ENCODE results near the gene DAB2IP. TPM values are rescaled to one million over a fixed set of nuclear protein-coding genes. Genes with fewer than 3 reads are reported as not detected.
A peak's percentile ranks its signal among the peaks of the same experiment; 100 is the strongest.

The DAB2IP gene
- total RNA-seq, 2 donors from 2014 or later: 70.7 to 71.0 TPM

DNA sequence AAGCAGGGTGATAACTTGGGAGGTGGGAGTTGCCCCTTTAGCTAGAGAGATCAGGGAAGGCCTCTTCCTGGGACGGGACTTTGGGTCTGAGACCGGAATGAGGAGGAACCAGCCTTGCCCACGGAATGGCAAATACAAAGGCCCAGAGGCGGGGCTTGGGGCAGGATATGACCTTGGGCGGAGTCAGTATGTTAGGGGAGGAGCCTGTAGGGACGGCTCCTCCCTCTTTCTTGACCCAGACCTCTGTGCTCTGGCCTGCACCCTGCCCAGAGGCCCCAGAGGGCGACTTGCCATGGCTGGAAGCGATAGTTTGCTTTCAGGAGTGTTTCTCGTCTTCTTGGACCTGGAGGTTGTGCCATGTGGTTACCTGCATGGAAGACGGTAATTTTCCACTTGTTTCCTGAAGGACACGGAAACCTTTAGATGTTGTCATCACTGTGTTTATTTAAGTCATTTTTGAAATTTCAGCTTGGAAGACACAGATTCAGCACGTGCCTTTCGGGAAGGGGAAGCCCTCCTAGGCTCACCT is 85.6 kb downstream of the DAB2IP start:
- DNase-seq: peak; percentile 92
- no peaks in the 10 kb centered on the region for H3K36me3 ChIP-seq (ENCODE audit: control insufficient read depth, insufficient read depth, low read length)
- WGBS, 2 experiments (ENCODE audit: insufficient coverage in 1 of 2, insufficient read length in 1 of 2): 81 to 83% methylated on average over 13 of the region's 13 CpGs
- H3K27me3 Mint-ChIP-seq (ENCODE audit: insufficient read depth): peaks cover 5% of the 10 kb centered on the region
- peak overlapping the region; percentile 67 for H3K4me3 ChIP-seq (ENCODE audit: low read length)
- peak overlapping the region; percentile 75 for H3K27ac Mint-ChIP-seq
- peaks cover 4% of the 10 kb centered on the region for H3K4me1 ChIP-seq (ENCODE audit: control insufficient read depth, insufficient read depth, low read length)
- H3K4me3 Mint-ChIP-seq: peak overlapping the region; percentile 59
- H3K9me3 Mint-ChIP-seq: no peaks in the 10 kb centered on the region
- no peak overlapping the region for H3K27ac ChIP-seq (ENCODE audit: low read depth, low read length)
- H3K9me3 ChIP-seq (ENCODE audit: control insufficient read depth, low read length): no peaks in the 10 kb centered on the region
- no peak overlapping the region for H3K9ac ChIP-seq (ENCODE audit: extremely low read depth, low read length, poor library complexity, severe bottlenecking)
- TF ChIP-seq, protein P1, sequence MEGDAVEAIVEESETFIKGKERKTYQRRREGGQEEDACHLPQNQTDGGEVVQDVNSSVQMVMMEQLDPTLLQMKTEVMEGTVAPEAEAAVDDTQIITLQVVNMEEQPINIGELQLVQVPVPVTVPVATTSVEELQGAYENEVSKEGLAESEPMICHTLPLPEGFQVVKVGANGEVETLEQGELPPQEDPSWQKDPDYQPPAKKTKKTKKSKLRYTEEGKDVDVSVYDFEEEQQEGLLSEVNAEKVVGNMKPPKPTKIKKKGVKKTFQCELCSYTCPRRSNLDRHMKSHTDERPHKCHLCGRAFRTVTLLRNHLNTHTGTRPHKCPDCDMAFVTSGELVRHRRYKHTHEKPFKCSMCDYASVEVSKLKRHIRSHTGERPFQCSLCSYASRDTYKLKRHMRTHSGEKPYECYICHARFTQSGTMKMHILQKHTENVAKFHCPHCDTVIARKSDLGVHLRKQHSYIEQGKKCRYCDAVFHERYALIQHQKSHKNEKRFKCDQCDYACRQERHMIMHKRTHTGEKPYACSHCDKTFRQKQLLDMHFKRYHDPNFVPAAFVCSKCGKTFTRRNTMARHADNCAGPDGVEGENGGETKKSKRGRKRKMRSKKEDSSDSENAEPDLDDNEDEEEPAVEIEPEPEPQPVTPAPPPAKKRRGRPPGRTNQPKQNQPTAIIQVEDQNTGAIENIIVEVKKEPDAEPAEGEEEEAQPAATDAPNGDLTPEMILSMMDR (conservative IDR thresholded peaks at IDR 0.05): no peak
- no peaks in the 10 kb centered on the region for H3K36me3 Mint-ChIP-seq (ENCODE audit: low read depth)
- H3K4me1 Mint-ChIP-seq: peaks cover 55% of the 10 kb centered on the region
- no peaks in the 10 kb centered on the region for H3K27me3 ChIP-seq (ENCODE audit: control insufficient read depth, insufficient read depth, low read length, poor library complexity, severe bottlenecking)

DNA sequence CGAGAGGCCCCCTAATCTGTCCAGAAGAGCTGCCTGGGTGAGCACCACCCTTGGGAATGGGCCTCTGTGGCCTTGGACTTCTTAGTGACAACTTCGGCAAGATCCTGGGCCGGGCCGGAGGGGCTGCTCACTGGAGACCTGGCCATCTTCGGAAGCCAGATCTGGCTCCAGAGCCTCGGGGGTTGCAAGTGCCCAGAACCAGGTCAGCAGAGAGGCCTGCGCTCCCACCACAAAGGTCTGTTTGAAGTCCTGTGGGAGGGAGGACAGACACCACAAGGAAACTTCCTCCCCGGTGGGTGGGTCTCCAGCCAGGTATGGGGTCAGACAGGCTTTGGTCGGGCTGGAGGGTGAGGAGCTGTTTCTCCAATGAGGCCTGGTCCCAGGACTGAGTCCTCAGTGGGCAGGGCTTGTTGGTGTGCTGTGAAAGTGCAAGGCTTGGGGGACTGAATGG is 86.1 kb downstream of the DAB2IP start:
- 94 to 98% methylated on average over 8 to 9 of the region's 9 CpGs for WGBS, 2 experiments (ENCODE audit: insufficient coverage in 1 of 2, insufficient read length in 1 of 2)
- no peak overlapping the region for H3K4me3 Mint-ChIP-seq
- H3K27me3 Mint-ChIP-seq (ENCODE audit: insufficient read depth): peaks cover 5% of the 10 kb centered on the region
- Histone ChIP-seq H3K36me3 (ENCODE audit: control insufficient read depth, insufficient read depth, low read length) (no peaks in the 10 kb centered on the region), H3K27me3 (ENCODE audit: control insufficient read depth, insufficient read depth, low read length, poor library complexity, severe bottlenecking) (no peaks in the 10 kb centered on the region), H3K9ac (ENCODE audit: extremely low read depth, low read length, poor library complexity, severe bottlenecking) (no peak overlapping the region), H3K9me3 (ENCODE audit: control insufficient read depth, low read length) (no peaks in the 10 kb centered on the region), H3K4me3 (ENCODE audit: low read length) (no peak overlapping the region), H3K27ac (ENCODE audit: low read depth, low read length) (no peak overlapping the region), H3K4me1 (ENCODE audit: control insufficient read depth, insufficient read depth, low read length) (peaks cover 4% of the 10 kb centered on the region)
- no peak overlapping the region for H3K27ac Mint-ChIP-seq
- no peaks in the 10 kb centered on the region for H3K36me3 Mint-ChIP-seq (ENCODE audit: low read depth)
- H3K9me3 Mint-ChIP-seq: no peaks in the 10 kb centered on the region
- DNase-seq: no peak
- TF ChIP-seq, protein P1 (conservative IDR thresholded peaks at IDR 0.05): no peak
- H3K4me1 Mint-ChIP-seq: peaks cover 55% of the 10 kb centered on the region

GRCh38 chr9:121738411-121738810 is 87.0 kb downstream of the DAB2IP start:
- no peaks in the 10 kb centered on the region for H3K36me3 ChIP-seq (ENCODE audit: control insufficient read depth, insufficient read depth, low read length)

More at GRCh38 chr9:121738411-121738810, 87.0 kb downstream of the DAB2IP start:
- no peak for DNase-seq
- H3K4me1 Mint-ChIP-seq: peaks cover 54% of the 10 kb centered on the region
- Histone ChIP-seq H3K4me3 (ENCODE audit: low read length) (no peak overlapping the region), H3K27me3 (ENCODE audit: control insufficient read depth, insufficient read depth, low read length, poor library complexity, severe bottlenecking) (no peaks in the 10 kb centered on the region), H3K4me1 (ENCODE audit: control insufficient read depth, insufficient read depth, low read length) (peaks cover 4% of the 10 kb centered on the region), H3K9ac (ENCODE audit: extremely low read depth, low read length, poor library complexity, severe bottlenecking) (no peak overlapping the region), H3K27ac (ENCODE audit: low read depth, low read length) (no peak overlapping the region), H3K9me3 (ENCODE audit: control insufficient read depth, low read length) (no peaks in the 10 kb centered on the region)
- H3K27ac Mint-ChIP-seq: no peak overlapping the region
- no peak overlapping the region for H3K4me3 Mint-ChIP-seq
- H3K27me3 Mint-ChIP-seq (ENCODE audit: insufficient read depth): peaks cover 5% of the 10 kb centered on the region
- 87% methylated on average over 2 of the region's 2 CpGs; no CpG with 5 or more reads in 1 of the 2 experiments for WGBS, 2 experiments (ENCODE audit: insufficient coverage in 1 of 2, insufficient read length in 1 of 2)
- TF ChIP-seq, protein P1 (conservative IDR thresholded peaks at IDR 0.05): no peak
- no peaks in the 10 kb centered on the region for H3K36me3 Mint-ChIP-seq (ENCODE audit: low read depth)
- no peaks in the 10 kb centered on the region for H3K9me3 Mint-ChIP-seq
